ENCODE results near the gene FBXO22.
"Not testable (repeated sequence)": the region's sequence is repeated elsewhere in the genome, so short reads cannot be mapped to it uniquely, and the experiment has no call there.

FBXO22 gene

DNA sequence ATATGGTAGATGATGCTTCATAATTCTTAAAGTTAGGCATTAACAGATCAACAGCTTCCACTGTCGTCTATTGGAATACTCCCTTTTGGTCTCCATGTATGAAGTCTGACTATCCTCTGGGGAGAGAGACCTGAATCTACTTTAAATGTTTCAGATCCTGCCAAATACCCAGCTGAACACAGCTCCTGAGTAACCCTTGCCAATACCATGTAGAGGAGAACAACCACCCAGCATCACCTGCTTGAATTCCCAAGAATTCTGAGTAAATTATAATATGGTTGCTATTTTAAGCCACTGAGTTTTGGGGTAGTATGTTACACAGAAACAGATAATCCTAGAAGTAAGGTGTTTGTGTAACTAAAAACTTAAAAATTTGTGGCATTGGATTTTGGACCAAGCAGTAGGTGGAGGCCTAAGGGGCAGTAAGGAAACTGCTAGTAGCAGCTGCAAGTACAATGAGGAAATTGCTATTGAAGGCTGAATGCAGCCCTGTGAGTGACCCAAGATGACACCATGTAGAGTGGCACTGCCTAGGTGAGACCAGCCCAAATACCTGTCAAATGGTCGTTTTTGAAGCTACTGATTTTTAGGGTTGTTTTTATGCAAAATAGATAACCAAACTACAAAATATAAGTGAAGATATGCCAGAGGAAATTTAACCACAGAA is 77.6 kb downstream of the FBXO22 start:
- no peak for DNase-seq (ENCODE audit: low read depth)

DNA sequence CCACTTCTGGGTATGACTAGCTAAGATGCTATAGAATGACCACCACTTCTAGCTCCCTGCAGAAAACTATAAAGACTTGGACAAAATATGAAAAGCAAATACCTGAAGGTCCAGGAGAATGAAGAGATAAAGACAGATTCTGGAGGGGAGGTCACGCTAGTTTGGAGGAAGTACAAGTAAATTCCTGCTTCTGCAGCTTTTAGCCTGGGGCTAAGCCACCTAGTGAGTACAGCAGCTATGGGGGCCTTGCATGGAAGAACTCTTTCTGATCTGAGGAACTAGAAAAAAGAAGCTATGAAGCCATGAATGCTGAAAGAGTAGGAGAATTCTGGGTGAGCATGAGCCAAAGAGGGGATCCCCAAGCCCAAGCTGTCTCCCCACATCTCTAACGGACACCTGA is 78.8 kb downstream of the FBXO22 start:
- no peak for DNase-seq (ENCODE audit: low read depth)

DNA sequence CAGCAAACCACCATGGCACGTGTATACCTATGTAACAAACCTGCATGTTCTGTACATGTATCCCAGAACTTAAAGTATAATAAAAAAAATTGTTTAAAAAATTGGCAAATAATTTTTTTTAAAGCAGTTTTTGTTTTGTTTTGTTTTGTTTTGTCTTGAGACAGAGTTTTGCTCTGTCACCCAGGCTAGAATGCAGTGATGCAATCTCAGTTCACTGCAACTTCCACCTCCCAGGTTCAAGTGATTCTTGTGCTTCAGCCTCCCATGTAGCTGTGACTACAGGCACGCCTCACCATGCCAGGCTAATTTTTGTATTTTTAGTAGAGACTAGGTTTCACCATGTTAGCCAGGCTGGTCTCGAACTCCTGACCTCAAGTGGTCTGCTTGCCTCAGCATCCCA is 81.0 kb downstream of the FBXO22 start:
- DNase-seq (ENCODE audit: low read depth): not testable (repeated sequence)

DNA sequence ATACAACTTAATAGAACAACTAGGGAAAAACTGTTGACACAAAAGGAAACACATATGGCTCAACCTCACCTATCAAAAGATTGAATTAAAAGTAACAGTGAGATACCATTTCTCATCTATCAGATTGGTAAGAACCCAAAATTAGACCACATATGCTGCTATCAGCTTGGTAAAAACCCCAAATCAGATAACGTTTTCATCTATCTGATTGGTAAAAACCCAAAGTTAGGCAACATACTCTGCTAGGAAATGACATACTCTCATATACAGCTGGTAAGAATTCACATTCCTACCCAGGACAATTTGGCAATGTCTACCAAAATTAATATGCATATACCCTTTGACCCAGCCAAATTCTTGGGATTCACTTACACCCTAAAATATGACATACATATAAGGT is 82.3 kb downstream of the FBXO22 start:
- DNase-seq (ENCODE audit: low read depth): no peak

DNA sequence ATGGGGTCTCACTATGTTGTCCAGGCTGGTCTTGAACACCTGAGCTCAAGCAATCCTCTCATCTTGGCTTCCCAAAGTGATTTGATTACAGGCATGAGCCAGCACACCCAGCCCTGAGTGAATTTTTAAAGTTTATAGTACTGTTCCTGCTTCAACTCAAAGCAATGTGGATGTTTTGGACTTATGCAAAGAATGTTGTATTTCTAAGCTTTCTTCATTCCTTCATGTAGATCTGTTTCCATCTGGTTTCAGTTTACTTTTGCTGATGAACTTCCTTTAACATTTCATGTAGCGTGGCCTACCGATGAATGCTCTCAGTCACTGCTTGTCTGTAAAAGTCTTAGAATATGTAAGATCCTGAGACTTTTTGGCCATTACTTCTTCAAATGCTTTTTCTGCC is 85.4 kb downstream of the FBXO22 start:
- no peak for DNase-seq (ENCODE audit: low read depth)

DNA sequence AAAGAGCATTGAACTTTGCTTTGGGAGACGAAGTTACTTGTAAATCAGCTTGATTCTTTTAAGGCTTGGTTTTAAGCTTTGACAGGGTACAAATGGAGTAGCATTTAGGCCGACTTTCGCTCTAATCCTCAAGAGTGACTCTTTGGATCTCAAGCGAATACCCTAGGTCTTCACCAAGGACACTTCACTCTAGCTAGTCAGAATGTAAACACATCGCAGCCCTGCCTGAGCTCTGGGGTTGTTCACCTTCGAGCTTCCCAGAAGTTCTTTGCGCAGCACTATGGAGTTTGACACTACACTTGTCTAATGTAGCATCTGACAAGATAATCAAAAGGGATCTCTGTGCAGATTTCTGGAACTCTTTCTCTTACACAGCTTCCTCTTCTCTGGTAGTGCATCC is 86.2 kb downstream of the FBXO22 start:
- DNase-seq (ENCODE audit: low read depth): no peak

Data from GM04504 (cell line).